Cerebellar nuclear complex (tissue), 1 donor: ENCODE results near the gene CUL4A.
"Not testable (repeated sequence)": the region's sequence is repeated elsewhere in the genome, so short reads cannot be mapped to it uniquely, and the experiment has no call there.

Experiments
- DNase-seq, 2 experiments: peaks; one replicate each; lab custom pipeline; 2025; lab: John Stamatoyannopoulos, UW

CUL4A gene

GRCh38 chr13:113239357-113239756, 29.9 kb downstream of the CUL4A start:
- no peak for DNase-seq

DNA sequence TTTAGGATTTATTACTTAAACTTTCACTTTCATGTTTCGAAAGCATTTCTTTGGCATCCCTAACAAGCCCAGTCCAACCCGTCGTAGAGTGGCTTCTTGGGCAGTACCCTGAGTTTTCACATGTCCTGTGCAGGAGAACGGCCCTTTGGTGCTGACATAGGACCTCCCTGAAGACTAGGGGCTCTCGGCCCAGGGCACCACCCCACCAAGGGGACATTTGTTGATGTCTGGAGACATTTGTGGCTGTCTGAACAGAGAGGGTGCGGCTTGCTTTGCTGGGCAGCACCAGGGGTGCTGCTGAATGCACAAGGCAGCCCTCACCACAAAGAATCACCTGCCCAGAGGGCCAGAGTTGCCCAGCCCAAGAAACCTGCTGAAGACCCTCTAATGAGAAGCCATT, 30.6 kb downstream of the CUL4A start:
- no peak for DNase-seq

GRCh38 chr13:113241623-113242022, 32.2 kb downstream of the CUL4A start:
- DNase-seq, result not testable (repeated sequence)

DNA sequence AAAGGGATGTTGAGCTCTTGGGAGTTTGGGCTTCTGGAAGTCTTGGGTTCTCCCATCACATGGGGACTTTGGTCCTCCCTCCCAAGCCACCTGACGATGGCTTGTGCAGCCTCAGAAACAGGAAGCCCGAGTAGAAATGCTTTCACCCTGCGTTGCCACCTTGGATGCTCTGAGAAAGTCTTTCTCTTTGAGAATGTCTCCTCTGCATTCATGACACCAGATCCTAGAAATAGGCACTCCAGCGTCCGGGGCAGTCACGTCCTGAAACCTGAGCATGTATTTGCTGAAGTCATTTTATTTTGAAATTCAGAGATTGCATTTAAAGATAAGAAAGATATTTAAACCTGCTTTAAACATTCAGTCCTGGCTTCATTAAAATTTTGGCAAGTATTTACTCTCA, 34.4 kb downstream of the CUL4A start:
- DNase-seq, result no peak

GRCh38 chr13:113245849-113246796, 36.7 kb downstream of the CUL4A start:
- DNase-seq, result no peak

GRCh38 chr13:113252516-113253095, 43.2 kb downstream of the CUL4A start:
- DNase-seq, result no peak

DNA sequence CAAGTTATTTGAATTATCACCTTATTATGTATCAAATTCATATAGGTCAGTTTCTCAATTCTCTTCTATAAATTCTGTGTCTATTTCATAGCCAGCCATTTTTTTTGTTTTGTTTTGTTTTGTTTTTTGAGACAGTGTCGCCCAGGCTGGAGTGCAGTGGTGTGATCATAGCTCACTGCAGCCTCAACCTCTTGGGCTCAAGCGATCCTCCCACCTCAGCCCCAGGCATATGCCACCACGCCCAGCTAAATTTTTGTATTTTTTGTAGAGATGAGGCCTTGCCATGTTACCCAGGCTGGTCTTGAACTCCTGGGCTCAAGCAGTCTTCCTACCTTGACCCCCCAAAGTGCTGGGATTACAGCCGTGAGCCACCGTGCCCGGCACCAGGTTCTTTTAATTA, 48.5 kb downstream of the CUL4A start:
- DNase-seq, result not testable (repeated sequence)

DNA sequence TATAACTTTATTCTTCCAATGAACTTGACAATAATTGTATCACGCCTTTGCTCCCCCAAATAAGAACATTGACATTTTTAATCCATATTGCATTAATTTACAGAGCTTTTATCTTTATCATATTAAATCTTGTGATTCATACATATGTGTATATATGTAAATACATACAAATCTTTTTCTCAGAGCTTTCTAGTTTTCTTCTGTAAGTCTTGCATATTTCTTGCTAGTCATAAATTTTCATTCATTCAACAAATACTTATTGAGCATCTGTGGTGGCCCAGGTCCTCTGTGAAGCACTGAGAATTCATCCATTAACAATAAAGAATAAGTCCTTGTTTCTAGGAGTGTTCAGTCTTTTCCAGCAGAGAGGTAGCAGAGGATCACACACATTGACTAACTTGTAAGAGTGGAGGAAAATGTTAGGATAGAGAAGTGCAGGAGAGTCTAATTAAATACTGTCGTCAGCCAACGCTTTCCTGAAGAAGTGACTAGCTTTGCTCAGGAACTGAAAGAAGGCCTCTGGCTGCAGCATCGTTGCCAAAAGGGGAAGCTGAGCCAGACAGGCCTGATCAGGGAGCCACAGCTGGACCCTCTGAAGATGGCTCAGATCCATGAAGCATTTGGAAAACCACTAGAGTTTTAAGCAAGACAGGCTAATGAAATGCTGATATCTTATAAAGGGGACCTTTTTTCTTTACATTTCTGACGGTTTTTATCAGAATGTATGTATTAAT, 49.1 kb downstream of the CUL4A start:
- no peak for DNase-seq

DNA sequence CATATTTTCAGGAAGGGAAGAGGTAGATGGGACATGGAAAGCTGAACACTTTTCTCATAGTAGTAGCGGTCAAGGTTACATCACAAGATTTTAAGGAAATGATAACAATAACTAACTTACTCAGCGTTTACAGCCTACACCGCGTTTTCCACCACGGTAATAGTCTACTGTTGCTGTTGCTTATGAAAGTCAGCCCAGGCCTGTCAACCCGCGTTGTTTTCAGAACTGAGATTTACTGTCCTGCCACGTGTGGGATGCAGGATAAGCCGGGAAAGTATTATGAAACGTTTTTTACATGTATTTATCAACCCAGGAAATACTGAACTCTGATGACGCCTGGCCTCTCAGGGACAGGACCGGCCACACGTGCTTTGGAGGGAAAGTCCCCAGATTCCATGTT, 51.6 kb downstream of the CUL4A start:
- DNase-seq, result no peak

GRCh38 chr13:113263016-113263415, 53.6 kb downstream of the CUL4A start:
- not testable (repeated sequence) for DNase-seq

- no peak for DNase-seq
Measured at GRCh38 chr13:113267642-113268405, 58.4 kb downstream of the CUL4A start.

- no peak for DNase-seq
Measured at GRCh38 chr13:113272031-113272430, 62.6 kb downstream of the CUL4A start.

- DNase-seq, result no peak
Measured at GRCh38 chr13:113272701-113273181, 63.3 kb downstream of the CUL4A start.

DNA sequence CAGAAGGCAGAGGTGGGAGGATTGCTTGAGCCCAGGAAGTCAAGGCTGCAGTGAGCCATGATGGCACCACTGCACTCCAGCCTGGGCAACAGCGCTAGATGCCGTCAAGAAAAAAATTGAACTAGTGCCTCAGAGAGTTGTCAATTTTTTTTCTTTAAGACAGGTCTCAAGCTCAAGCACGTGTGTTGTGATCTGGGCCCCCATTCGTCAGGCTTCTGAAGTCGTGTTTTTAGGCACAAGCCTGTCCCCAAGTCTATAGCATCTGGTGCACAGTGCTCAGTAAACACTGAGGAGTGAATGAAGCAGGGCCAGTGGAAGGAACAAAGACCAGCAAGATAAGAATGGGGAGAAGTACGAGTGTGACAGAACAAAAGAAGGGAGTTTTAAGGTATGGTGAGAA, 63.9 kb downstream of the CUL4A start:
- no peak for DNase-seq

GRCh38 chr13:113273851-113274590, 64.6 kb downstream of the CUL4A start:
- DNase-seq, result no peak

DNA sequence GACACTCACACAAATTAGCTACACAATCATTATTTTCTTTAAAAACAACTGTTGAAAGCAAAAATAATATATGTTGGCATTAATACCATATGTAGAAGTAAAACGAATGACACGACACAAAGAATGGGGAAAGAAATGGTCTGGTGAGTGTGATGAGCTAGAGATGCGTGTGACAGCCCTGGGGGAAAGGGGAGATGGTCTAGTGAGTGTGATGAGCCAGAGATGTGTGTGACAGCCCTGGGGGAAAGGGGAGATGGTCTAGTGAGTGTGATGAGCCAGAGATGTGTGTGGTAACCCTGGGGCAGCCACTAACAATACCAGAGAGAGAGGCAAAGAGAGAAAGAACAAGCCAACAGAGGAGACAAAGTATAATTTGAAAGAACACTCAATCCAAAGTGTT, 65.3 kb downstream of the CUL4A start:
- no peak for DNase-seq

GRCh38 chr13:113275387-113275786, 66.0 kb downstream of the CUL4A start:
- no peak for DNase-seq

DNA sequence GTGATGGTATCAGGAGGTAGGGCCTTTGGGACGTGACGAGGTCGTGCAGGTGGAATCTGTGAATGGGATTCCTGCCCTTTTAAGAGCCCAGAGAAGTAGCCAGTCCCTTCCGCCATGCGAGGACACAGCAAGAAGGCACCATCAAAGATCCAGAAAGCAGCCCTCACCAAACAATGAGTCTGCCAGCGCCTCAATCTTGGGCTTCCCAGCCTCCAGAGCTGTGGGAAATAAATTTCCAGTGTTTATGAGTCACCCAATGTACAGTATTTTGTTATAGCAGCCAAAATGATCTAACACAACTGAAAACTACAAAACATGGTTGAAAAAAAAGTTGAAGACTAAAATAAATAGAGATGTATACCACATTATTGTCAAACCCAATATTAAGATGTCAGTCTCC, 70.7 kb downstream of the CUL4A start:
- DNase-seq, result no peak

DNA sequence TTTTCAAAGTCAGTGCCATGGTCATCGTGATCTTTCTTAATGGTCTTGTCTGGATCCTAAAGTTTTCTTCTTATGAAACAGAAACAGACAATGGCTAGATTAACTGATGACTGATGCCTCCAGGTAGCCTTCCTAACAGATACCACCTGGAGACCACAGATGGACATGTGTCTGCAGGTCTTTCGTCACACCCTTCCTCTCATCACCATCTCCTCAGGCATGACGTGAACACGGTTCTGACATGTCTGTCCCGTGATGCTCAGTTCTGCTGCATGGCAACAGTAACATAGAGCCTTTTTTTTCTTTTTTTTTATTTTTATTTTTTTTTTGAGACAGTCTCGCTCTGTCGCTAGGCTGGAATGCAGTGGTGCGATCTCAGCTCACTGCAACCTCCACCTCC, 74.5 kb downstream of the CUL4A start:
- DNase-seq, result no peak

GRCh38 chr13:113288880-113289279, 79.5 kb downstream of the CUL4A start:
- DNase-seq, result no peak

GRCh38 chr13:113291129-113291528, 81.7 kb downstream of the CUL4A start:
- DNase-seq, result no peak
